PC-3 (cell line): ENCODE measurements around the gene LYSMD3. TPM values are rescaled to one million over a fixed set of nuclear protein-coding genes. Genes with fewer than 3 reads are reported as not detected.

Experiments used
- ATAC-seq: fragments of 200-7000 bp; cut with Tn5 transposase; 2 replicates; pipeline ENCODE4 v1.9.1; 2020; ENCODE audit warnings: mild to moderate bottlenecking, moderate library complexity
- BruUV-seq: library from RNA; stranded (reverse); fragments of 400-500 nt; replicated peaks from 2 replicates; lab custom pipeline; 2021; lab: Mats Ljungman, UMichigan
- CTCF ChIA-PET: fragments of 300-600 bp; sonication (Branson Sonifier 250); formaldehyde crosslinking; loops from one replicate; lab custom pipeline; 2022; ENCODE audit warnings: antibody characterized with exemption; lab: Charles Lee
- POLR2A ChIA-PET: fragments of 300-600 bp; sonication (Branson Sonifier 250); formaldehyde crosslinking; loops from one replicate; lab custom pipeline; 2022; ENCODE audit warnings: antibody characterized with exemption; ENCODE audit not compliant: unreplicated experiment; lab: Charles Lee
- DNase-seq: peaks from one replicate; pipeline ENCODE4 v3.0.0-alpha.2; 2015
- H2AFZ ChIP-seq: fragments of 300-600 bp; sonication (generic); 2 replicates; pipeline ENCODE4 v1.6.0; 2016; ENCODE audit warnings: antibody characterized with exemption, low read length
- H3F3A ChIP-seq: fragments of 300-600 bp; sonication (generic); one replicate; pipeline ENCODE4 v1.6.0; 2017; ENCODE audit warnings: antibody characterized with exemption, low read length, control low read depth, mild to moderate bottlenecking; ENCODE audit not compliant: unreplicated experiment
- H3K27ac ChIP-seq: fragments of 300-600 bp; sonication (generic); 2 replicates; pipeline ENCODE4 v1.5.1; 2016; ENCODE audit warnings: mild to moderate bottlenecking, low read length
- H3K27me3 ChIP-seq: fragments of 300-600 bp; sonication (generic); 2 replicates; pipeline ENCODE4 v1.6.1; 2016; ENCODE audit warnings: low read length, mixed read lengths
- H3K36me3 ChIP-seq: fragments of 300-600 bp; sonication (generic); 2 replicates; pipeline ENCODE4 v1.6.1; 2016; ENCODE audit warnings: low read depth, mixed run types, low read length, mixed read lengths
- H3K4me1 ChIP-seq: fragments of 300-600 bp; sonication (generic); 2 replicates; pipeline ENCODE4 v1.5.1; 2016; ENCODE audit warnings: low read length; ENCODE audit not compliant: insufficient read depth
- H3K4me2 ChIP-seq: fragments of 300-600 bp; sonication (generic); 2 replicates; pipeline ENCODE4 v1.6.0; 2016; ENCODE audit warnings: low read length
- H3K4me3 ChIP-seq: fragments of 300-600 bp; sonication (generic); 2 replicates; pipeline ENCODE4 v1.5.1; 2016; ENCODE audit warnings: mild to moderate bottlenecking, low read length, mixed read lengths
- H3K79me2 ChIP-seq: fragments of 300-600 bp; sonication (generic); 2 replicates; pipeline ENCODE4 v1.6.1; 2017; ENCODE audit warnings: low read length, mixed read lengths
- H3K9ac ChIP-seq: fragments of 300-600 bp; sonication (generic); 2 replicates; pipeline ENCODE4 v1.6.0; 2016; ENCODE audit warnings: mild to moderate bottlenecking, low read length
- H3K9me2 ChIP-seq: fragments of 300-600 bp; sonication (generic); replicated peaks from 2 replicates; pipeline ENCODE4 v1.6.1; 2016; ENCODE audit warnings: mixed run types, low read length, mixed read lengths
- H3K9me3 ChIP-seq: fragments of 300-600 bp; sonication (generic); 2 replicates; pipeline ENCODE4 v1.6.1; 2016; ENCODE audit warnings: low read length, mixed read lengths
- H4K20me1 ChIP-seq: fragments of 300-600 bp; sonication (generic); 2 replicates; pipeline ENCODE4 v1.6.1; 2016; ENCODE audit warnings: low read length, mixed read lengths
- CTCF ChIP-seq: fragments of 300-600 bp; sonication (generic); conservative IDR thresholded peaks from 2 replicates; pipeline ENCODE4 v1.5.1; 2017; ENCODE audit warnings: antibody characterized with exemption, low read depth, mild to moderate bottlenecking, low read length
- EZH2 ChIP-seq: fragments of 300-600 bp; sonication (generic); IDR thresholded peaks from one replicate; pipeline ENCODE4 v1.6.1; 2017; ENCODE audit warnings: antibody characterized with exemption, mild to moderate bottlenecking, low read length; ENCODE audit not compliant: unreplicated experiment
- EZH2phosphoT487 ChIP-seq: fragments of 300-600 bp; sonication (generic); IDR thresholded peaks from 2 replicates; pipeline ENCODE4 v1.6.1; 2018; ENCODE audit warnings: mild to moderate bottlenecking, antibody characterized with exemption, low read length, borderline replicate concordance
- intact Hi-C: fragments of 100-400 bp; cut with micrococcal nuclease; formaldehyde crosslinking; loops from 2 replicates; pipeline ENCODE4 v1.9.0; 2023
- total RNA-seq: library from RNA; depleted of rRNA; stranded (reverse); fragments of >200 nt; gene quantifications from 2 replicates; pipeline ENCODE4 v1.2.3, GENCODE V29; 2014

The LYSMD3 gene
- total RNA-seq, 1 experiment from 2014 or later, result 10.0 TPM

- Histone ChIP-seq H3K27me3 (no peaks in the 10 kb centered on the region), H3K9me2 (no peaks in the 10 kb centered on the region), H3K79me2 (no peaks in the 10 kb centered on the region), H3K27ac (no peak overlapping the region), H4K20me1 (no peaks in the 10 kb centered on the region), H3F3A (peaks cover 3% of the 10 kb centered on the region), H3K9ac (no peak overlapping the region), H3K9me3 (no peaks in the 10 kb centered on the region), H2AFZ (no peak overlapping the region), H3K4me2 (no peak overlapping the region), H3K36me3 (no peaks in the 10 kb centered on the region), H3K4me3 (no peak overlapping the region), H3K4me1 (peaks cover 28% of the 10 kb centered on the region)
- DNase-seq (no peak), ATAC-seq (no peak)
- no peak for TF ChIP-seq EZH2phosphoT487
- no peak for TF ChIP-seq EZH2
- TF ChIP-seq CTCF, result no peak
- POLR2A ChIA-PET, result no interaction called here
- CTCF ChIA-PET, result no interaction called here
- intact Hi-C loops, result no loop called here
- no TSS peak for BruUV-seq
These were observed 21.6 kb upstream of the LYSMD3 start for GRCh38 chr5:90550963-90551362.

- intact Hi-C loops, result no loop called here
- H3K9me2 ChIP-seq, result no peaks in the 10 kb centered on the region
- no peaks in the 10 kb centered on the region for H3K36me3 ChIP-seq
- ChIA-PET POLR2A (no interaction called here), CTCF (no interaction called here)
- no peaks in the 10 kb centered on the region for H4K20me1 ChIP-seq
- peaks cover 3% of the 10 kb centered on the region for H3F3A ChIP-seq
- no peak overlapping the region for H3K9ac ChIP-seq
- ATAC-seq, result no peak
- no peaks in the 10 kb centered on the region for H3K79me2 ChIP-seq
- DNase-seq, result no peak
- no TSS peak for BruUV-seq
- no peak overlapping the region for H3K27ac ChIP-seq
- no peak overlapping the region for H2AFZ ChIP-seq
- no peaks in the 10 kb centered on the region for H3K9me3 ChIP-seq
- H3K4me2 ChIP-seq, result no peak overlapping the region
- H3K4me1 ChIP-seq, result peaks cover 28% of the 10 kb centered on the region
- H3K27me3 ChIP-seq, result no peaks in the 10 kb centered on the region
- no peak overlapping the region for H3K4me3 ChIP-seq
- TF ChIP-seq CTCF (no peak), EZH2 (no peak), EZH2phosphoT487 (no peak)
These were observed 20.4 kb upstream of the LYSMD3 start for GRCh38 chr5:90549729-90550275.

GRCh38 chr5:90549223-90549622 is 19.8 kb upstream of the LYSMD3 start:
- DNase-seq (no peak), ATAC-seq (no peak)
- H3K9me2 ChIP-seq, result no peaks in the 10 kb centered on the region
- no peak overlapping the region for H3K9ac ChIP-seq
- peaks cover 32% of the 10 kb centered on the region for H3K4me1 ChIP-seq
- no peaks in the 10 kb centered on the region for H3K36me3 ChIP-seq
- no TSS peak for BruUV-seq
- ChIA-PET POLR2A (no interaction called here), CTCF (no interaction called here)
- TF ChIP-seq CTCF (no peak), EZH2 (no peak), EZH2phosphoT487 (no peak)
- intact Hi-C loops, result no loop called here
- no peaks in the 10 kb centered on the region for H3K79me2 ChIP-seq
- H2AFZ ChIP-seq, result no peak overlapping the region
- no peaks in the 10 kb centered on the region for H3K27me3 ChIP-seq
- H3K4me2 ChIP-seq, result no peak overlapping the region
- peaks cover 3% of the 10 kb centered on the region for H3F3A ChIP-seq
- H3K4me3 ChIP-seq, result no peak overlapping the region
- H4K20me1 ChIP-seq, result no peaks in the 10 kb centered on the region
- H3K9me3 ChIP-seq, result no peaks in the 10 kb centered on the region
- H3K27ac ChIP-seq, result no peak overlapping the region
